SH-SY5Y (cell line): Measurements from ENCODE around the gene PBX2.

Source experiments
- GATA2 ChIP-seq: IDR thresholded peaks from 2 replicates; pipeline ENCODE4 v1.6.1; 2011; ENCODE audit warnings: mild to moderate bottlenecking, low read depth, low read length
- GATA3 ChIP-seq: IDR thresholded peaks from 2 replicates; pipeline ENCODE4 v1.6.1; 2011; ENCODE audit warnings: low read depth, mild to moderate bottlenecking, low read length, moderate library complexity

The PBX2 gene

DNA sequence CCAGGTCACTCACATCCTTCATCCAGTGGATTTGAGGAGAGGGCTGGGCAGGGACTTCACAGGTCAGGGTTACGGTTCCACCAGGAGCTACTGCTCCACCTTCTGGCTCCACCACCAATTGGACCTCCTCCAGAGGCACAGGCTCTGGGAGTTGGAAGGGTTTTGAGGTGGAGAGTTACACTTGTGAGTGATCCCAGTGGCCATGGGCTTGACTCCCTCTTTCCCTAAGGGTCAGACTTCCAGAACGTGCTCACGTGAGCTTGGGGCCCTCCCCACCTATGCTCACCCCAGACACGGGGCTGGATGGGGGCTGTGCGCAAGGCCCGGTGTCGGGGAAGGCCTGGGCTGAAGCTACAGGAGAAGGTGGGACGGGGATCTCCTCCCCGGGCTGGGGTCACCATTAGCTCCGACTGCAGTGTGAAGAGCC is 7.4 kb downstream of the PBX2 start:
- no peak for TF ChIP-seq GATA3
- TF ChIP-seq GATA2 = no peak

DNA sequence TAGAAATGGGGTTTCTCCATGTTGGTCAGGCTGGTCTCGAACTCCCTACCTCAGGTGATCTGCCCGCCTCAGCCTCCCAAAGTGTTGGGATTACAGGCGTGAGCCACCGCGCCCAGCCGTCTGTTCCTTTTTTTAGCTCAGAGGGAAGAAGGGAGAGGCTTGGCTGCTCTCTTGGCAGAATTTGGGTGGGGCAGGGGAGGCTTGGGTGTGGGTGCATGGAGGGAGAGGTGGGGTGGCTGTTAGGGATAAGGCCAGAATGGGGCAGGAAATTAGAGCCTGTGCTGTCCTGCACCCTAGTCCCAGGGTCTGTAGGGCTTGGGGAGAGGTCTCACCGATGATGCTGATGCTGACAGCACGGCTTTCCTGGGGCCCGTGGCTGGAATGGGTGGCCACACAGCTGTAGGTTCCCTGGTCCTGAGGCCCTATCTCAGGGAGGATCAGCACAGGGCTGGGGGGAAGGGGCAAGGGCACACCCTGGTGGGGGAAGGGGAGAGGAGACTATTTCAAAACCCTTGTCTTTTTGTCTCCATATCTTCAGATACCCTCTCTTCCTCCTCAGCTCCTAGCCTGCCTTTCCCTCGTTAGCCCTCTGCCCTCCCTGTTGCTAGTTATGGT is 8.0 kb downstream of the PBX2 start:
- TF ChIP-seq GATA3 = no peak
- no peak for TF ChIP-seq GATA2

DNA sequence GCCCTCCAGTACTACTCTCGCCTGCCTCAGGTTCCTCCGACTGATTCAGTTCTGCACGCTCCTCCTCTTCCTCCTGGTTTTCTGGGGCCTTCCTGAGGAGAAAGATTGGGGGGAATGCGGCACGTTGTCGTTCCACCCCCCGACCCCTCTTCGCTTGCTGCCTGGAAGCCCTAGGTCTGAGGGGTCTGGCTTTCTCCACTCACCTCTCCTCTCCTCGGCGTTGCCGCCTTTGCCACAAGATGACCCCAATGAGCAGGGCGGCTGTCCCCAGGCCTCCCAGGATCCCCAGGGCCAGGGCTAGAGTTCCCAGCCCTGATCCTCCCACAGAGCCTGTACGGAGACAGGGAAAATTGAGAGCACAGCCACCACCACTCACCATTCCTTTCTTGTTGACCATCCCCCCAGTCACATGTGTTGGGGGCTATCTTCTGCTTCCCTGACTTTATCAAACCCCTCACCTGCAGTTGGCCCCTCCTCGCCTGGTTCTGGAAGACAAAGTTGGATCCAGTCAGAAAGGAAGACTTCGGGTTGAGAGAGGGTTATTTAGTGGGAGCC is 8.8 kb downstream of the PBX2 start:
- TF ChIP-seq GATA2 = no peak
- TF ChIP-seq GATA3 = no peak

DNA sequence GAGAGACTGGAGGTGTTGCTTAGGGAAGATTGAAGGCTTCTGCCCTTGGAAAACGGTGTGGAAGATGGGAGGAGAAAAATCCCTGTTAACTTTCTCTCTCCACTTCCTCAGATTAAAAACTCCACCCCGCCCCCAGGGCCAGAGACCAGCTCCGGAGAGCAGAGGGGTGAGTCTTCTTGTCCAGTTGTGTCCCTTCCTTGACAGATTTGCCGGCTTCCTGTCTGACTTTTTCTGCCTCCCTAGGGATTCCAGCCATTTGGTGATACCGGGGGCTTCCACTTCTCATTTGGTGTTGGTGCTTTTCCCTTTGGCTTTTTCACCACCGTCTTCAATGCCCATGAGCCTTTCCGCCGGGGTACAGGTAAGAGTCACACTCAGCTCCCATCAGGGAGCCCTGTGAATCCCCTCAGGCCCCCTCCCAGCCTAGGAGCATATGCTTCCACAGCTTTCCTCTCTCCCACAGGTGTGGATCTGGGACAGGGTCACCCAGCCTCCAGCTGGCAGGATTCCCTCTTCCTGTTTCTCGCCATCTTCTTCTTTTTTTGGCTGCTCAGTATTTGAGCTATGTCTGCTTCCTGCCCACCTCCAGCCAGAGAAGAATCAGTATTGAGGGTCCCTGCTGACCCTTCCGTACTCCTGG is 10.1 kb downstream of the PBX2 start:
- no peak for TF ChIP-seq GATA3
- TF ChIP-seq GATA2 = no peak

DNA sequence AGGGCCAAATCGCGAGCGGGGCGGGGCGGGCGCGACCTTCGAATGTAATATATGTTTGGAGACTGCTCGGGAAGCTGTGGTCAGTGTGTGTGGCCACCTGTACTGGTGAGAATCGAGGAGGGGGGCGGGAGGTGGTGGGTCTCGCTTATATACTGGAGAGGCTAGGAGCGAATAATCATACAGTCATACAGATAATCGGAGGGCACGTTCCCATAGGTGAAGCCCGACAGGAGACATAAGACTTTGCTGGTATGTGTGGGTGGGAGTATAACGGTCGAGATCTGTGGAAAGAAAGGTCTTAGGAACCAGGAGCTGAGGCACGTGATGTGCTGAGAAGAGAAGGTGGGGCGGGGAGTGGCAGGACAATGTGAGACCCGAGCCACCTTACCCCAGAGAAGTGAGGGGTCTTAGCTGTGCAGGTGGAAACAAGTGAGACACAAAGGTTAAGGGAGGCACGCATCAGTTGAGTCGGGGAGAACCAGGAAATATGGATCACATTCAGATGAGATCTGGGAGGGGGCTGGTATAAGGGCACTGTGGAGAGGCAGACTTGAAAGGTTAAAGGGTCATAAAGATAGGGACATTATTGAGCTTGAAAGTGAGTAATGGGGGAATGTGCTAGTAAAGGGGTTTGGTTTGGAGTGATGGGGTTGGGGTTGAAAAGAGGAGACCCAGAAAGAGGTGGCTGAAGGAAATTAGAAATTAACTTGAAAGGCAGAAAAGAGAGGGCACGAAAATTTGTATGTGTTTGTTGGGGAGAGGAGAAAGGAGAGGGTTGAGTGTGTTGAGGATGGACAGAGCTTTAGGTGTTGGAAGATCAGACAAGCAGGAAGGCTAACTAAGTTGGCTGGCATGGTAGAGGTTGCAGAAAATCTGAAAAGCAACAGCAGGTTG is 11.2 kb downstream of the PBX2 start:
- no peak for TF ChIP-seq GATA3
- no peak for TF ChIP-seq GATA2

DNA sequence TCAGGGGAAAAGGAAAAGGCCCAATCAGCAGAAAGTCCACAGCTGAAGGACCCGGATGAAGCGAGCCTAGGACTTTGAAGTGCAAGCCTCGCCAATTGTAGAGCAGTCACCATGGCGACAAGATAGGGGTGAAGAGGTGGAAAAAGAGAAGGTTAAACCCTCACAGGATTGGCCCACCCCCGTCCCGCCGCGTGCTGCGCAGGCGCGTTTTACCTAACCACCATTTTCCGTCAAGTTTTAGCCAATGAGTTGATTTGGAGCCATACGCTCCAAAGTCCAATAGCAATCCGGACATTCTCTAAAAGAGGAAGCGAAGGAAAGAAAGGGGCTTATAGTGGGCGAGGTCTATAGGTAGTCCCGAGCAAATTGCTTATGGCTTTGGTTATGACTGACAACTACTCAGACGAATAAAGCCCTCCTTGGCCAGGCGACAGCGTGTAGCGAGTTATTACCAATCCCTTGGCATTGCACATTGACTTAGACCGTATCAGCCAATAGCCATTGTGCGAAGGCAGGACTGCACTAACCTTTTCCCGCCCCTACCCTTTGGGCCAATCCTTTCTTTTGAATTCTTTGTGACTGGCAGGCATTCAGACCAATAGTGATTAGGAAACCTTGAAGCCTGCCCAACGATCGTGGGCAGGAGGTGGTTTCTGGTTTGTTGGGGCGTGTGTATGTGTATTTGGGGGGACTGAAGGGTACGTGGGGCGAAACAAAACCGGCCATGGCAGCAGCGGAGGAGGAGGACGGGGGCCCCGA is 12.0 kb downstream of the PBX2 start, which contains the start of gene RNF5:
TSS of gene RNF5 (plus strand) at position 618 of the 759 bp plus-strand sequence. CDS start at position 725, 107 bp downstream.
- TF ChIP-seq GATA3 = no peak
- no peak for TF ChIP-seq GATA2

DNA sequence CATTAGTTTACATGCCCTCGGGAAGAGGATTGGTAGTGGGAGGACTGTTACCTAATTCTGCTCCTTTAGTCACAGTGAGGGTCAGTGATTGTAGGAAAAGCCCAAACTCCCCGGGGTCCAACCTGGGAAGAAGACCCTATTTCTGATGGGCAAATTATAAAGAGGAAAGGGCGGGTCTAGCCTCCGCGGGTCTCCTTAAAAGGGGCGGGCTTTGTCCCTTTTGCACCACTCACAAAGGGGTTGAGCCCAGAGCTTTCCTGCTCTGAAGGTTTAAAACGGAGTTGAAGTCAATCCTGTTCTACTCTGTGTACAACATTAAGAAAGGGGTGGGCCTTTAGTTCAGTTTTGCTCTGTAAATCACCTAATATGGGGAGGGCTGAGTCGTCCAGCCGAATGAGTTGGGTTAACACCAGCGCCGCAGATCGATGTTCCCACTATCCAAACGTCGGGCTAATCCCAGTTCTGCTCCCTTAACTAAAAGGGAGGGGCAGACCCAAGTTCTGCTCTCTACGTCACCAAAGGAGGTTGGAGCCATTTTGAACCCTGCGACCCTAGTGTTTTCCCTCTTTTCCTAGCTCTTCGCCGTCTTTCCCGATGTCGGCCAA is 12.7 kb downstream of the PBX2 start:
- TF ChIP-seq GATA2 (no peak), GATA3 (no peak)

DNA sequence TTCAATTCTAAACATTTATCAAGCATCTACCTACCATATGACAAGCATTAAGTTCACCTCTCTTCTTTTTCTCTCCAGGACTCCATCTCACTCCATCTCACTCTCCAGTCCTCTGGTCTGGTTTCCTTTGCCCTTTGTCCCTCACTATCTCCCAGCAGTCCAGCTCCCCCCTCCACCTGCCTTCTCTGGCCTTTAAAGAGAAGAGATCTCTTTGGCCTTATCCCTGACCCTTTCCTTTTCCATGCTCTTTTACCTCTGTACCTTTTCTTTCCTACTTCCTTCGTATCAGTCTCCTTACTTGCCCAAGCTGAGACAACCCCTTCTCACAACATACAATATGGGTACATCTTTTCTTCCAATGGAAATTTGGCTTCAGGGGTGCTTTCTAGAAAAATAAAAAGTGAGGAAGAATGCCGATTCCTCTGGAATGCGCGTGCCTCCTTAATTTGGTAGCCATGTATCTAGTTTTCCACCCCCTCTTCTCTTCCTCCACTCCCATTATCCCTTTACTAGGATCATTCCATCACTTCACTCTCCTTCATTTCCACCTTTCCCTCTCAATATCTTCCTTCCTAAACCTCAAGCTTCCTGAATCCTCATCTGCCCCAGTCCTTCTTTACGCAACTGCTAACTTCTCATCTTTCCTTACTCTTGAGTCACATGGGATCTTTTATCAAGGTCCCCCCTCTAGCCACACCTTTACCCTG is 13.4 kb downstream of the PBX2 start:
- no peak for TF ChIP-seq GATA3
- no peak for TF ChIP-seq GATA2

DNA sequence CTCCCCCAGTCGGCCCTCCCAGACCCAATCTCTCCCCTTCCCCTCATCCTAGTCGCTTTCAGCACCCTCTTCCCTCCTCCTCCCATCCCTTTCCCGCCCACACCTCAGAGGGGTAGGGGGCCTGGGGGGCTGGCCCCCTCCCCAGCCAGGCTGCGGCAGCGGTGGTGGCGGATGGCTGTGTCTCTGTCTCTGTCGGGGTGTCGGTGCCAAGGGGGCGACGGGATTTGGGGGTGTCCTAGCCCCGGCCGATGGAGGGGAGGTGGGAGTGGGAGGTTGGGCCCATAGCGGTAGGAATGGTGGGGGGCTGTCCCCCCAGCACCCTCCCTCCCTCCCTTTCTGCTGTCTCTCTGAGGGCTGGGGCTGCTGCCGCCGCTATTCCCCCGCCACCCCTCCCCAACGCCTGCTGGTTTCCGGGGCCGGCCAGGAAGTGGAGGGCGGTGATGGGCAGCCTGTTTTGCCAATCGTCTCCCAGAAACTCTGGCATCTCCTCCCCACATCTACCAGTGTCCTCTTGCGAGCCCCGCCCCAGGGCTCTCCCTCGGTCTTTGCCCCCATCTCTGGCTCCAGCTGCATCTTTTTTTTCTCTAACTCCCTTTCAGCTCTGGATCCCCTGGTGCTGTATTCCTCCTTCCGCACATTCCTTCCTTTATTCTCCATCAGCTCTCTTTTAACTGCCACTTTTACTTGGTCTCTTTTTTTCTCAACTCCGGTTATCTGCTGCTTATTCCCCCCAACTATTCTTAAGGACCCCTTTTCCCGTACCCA is 14.1 kb downstream of the PBX2 start, which contains the start of gene AGPAT1:
TSS of gene AGPAT1 (minus strand) at position 374 of the 765 bp plus-strand sequence. CDS start 4,588 bp downstream, outside the sequence.
- TF ChIP-seq GATA2 (no peak; the same call in 1 of the 2 replicates), GATA3 (no peak)

DNA sequence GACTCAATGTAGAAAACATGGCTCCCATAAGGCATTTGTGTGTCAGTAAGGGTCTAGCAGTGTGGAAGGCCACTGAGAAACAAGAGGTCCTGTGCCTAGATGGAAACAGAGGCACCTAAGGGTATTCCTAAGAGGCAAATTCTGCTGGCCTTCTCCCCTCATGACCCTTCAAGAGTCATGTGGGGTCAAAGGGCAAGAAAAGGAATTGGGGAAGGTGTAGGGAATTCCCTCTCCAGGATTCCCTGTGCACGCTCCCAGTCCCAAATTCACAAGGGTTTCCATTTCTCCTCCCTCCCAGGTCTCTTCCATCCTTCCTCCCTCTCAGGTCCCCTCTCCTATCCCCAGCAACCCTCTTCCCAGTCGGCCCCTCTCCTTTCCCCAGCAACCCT is 14.7 kb downstream of the PBX2 start:
- TF ChIP-seq GATA3 (no peak), GATA2 (no peak)

DNA sequence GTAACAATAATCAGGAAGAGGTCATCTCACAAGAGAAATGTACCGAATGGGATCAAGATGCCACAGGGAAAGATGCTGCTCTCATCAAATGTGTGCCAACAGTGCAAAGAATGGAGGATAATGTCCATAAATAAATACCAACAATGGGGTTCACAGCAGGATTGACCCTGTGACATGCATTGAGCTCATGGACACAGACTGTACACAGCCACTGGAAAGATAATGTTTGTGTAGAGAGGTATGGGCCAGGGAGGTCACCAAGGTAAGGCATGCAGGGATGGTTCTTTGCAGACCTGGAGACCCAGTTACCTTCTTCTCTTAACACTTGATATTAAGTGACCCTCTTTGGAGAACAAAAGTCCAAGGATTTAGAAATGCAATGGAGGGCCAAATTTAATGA is 15.6 kb downstream of the PBX2 start:
- TF ChIP-seq GATA2 = no peak
- no peak for TF ChIP-seq GATA3

DNA sequence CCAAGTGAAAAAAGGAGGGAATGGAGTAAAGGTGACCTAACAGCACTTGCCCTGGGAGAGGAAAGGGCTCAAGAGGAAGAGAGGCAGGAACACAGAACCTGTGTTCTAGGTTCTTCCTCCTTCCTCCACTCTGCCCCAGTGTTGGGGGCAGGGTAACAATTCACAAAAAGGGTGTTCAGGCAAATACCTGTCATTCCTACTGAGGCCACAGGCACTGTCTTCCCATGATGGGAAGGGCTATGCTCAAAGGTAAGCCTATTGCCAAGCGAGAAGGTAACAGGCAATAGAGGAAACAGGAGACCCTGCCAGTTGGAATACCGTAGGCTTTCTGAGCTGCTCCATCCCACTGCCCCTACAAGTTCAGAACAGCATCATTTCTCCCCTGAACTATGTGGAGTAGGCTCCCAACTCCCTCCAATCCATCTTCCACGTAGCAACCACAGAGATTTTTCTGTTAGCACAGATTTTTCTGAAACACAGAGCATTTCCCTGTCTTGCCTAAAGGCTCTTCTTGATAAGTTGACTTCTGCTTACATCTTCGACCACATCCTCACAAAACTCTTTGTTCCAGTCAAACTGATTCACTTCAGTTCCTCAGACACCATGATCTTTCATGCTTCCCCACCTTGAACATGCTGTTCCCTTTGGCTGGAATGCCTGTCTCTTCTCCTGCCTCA is 16.8 kb downstream of the PBX2 start:
- no peak for TF ChIP-seq GATA3
- no peak for TF ChIP-seq GATA2

DNA sequence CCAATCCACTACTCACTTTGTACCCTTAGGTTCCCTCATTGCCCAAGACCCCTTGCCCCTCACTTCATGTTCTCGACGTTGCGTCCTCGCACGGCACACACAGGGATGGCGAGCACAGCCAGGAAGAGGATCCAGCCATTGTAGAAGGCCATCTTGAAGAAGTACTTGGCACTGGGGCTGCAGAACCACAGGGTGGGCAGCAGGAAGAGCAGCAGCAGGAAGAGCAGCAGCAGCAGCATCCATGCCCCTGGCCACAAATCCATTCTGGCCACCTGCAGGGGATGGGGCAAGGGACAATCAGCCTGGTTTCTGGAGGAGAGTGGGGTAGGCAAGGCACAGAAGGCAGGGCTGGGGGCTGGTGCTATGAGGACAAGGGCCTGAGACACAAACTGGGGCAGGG is 18.8 kb downstream of the PBX2 start:
- TF ChIP-seq GATA2 = no peak
- TF ChIP-seq GATA3 = no peak
